HUES6 (cell line): ENCODE results near the gene CNP.

ENCODE experiments used
- H3K27ac ChIP-seq: 2 replicates; pipeline ENCODE4 v1.7.0; 2013; ENCODE audit warnings: low read depth, mild to moderate bottlenecking, low read length, inconsistent platforms
- H3K27me3 ChIP-seq: 2 replicates; pipeline ENCODE4 v1.6.1; 2013; ENCODE audit warnings: low read length; ENCODE audit not compliant: control insufficient read depth, insufficient read depth
- H3K36me3 ChIP-seq: 2 replicates; pipeline ENCODE4 v1.6.1; 2013; ENCODE audit warnings: low read length; ENCODE audit not compliant: control insufficient read depth, insufficient read depth
- H3K4me1 ChIP-seq: 2 replicates; pipeline ENCODE4 v1.6.1; 2013; ENCODE audit warnings: low read length; ENCODE audit not compliant: control insufficient read depth, insufficient read depth
- H3K4me3 ChIP-seq: 2 replicates; pipeline ENCODE4 v1.5.1; 2013; ENCODE audit warnings: low read depth, low read length
- H3K9ac ChIP-seq: one replicate; pipeline ENCODE4 v1.6.1; 2013; ENCODE audit warnings: mild to moderate bottlenecking, low read length
- H3K9me3 ChIP-seq: 2 replicates; pipeline ENCODE4 v1.6.1; 2013; ENCODE audit warnings: low read depth, low read length; ENCODE audit not compliant: control insufficient read depth, insufficient read depth

Gene CNP

GRCh38 chr17:41943492-41943891, 23.1 kb upstream of the CNP start:
- Histone ChIP-seq H3K4me1 (no peaks in the 10 kb centered on the region), H3K27me3 (no peaks in the 10 kb centered on the region), H3K4me3 (no peak overlapping the region), H3K9ac (no peak overlapping the region), H3K27ac (no peak overlapping the region), H3K36me3 (no peaks in the 10 kb centered on the region), H3K9me3 (no peaks in the 10 kb centered on the region)

GRCh38 chr17:41944943-41945342, 21.7 kb upstream of the CNP start:
- H3K9ac ChIP-seq, result no peak overlapping the region
- no peaks in the 10 kb centered on the region for H3K27me3 ChIP-seq
- peaks cover 5% of the 10 kb centered on the region for H3K36me3 ChIP-seq
- H3K9me3 ChIP-seq, result no peaks in the 10 kb centered on the region
- no peak overlapping the region for H3K4me3 ChIP-seq
- no peak overlapping the region for H3K27ac ChIP-seq
- no peaks in the 10 kb centered on the region for H3K4me1 ChIP-seq

GRCh38 chr17:41948762-41949460, 17.7 kb upstream of the CNP start:
- Histone ChIP-seq H3K4me1 (no peaks in the 10 kb centered on the region), H3K27ac (no peak overlapping the region), H3K9ac (no peak overlapping the region), H3K27me3 (no peaks in the 10 kb centered on the region), H3K36me3 (peaks cover 5% of the 10 kb centered on the region), H3K9me3 (no peaks in the 10 kb centered on the region), H3K4me3 (no peak overlapping the region)

GRCh38 chr17:41956522-41956921, 10.1 kb upstream of the CNP start:
- no peak overlapping the region for H3K9ac ChIP-seq
- no peaks in the 10 kb centered on the region for H3K36me3 ChIP-seq
- H3K27me3 ChIP-seq, result no peaks in the 10 kb centered on the region
- peaks cover 38% of the 10 kb centered on the region for H3K4me1 ChIP-seq
- no peak overlapping the region for H3K4me3 ChIP-seq
- H3K27ac ChIP-seq, result no peak overlapping the region
- no peaks in the 10 kb centered on the region for H3K9me3 ChIP-seq

- no peaks in the 10 kb centered on the region for H3K36me3 ChIP-seq
- no peaks in the 10 kb centered on the region for H3K9me3 ChIP-seq
- H3K9ac ChIP-seq, result no peak overlapping the region
- H3K27me3 ChIP-seq, result no peaks in the 10 kb centered on the region
- H3K4me1 ChIP-seq, result peaks cover 38% of the 10 kb centered on the region
- peak overlapping the region; percentile 22; the same call in 1 of the 2 replicates for H3K4me3 ChIP-seq
- H3K27ac ChIP-seq, result no peak overlapping the region; the same call in 1 of the 2 replicates
These were observed 9.3 kb upstream of the CNP start for GRCh38 chr17:41957031-41957868.

GRCh38 chr17:41957869-41958439, 8.6 kb upstream of the CNP start:
- no peaks in the 10 kb centered on the region for H3K36me3 ChIP-seq
- H3K27ac ChIP-seq, result no peak overlapping the region; the same call in 1 of the 2 replicates
- no peak overlapping the region for H3K9ac ChIP-seq
- H3K9me3 ChIP-seq, result no peaks in the 10 kb centered on the region
- no peak overlapping the region for H3K4me3 ChIP-seq
- no peaks in the 10 kb centered on the region for H3K27me3 ChIP-seq
- H3K4me1 ChIP-seq, result peaks cover 42% of the 10 kb centered on the region

- H3K4me1 ChIP-seq, result peaks cover 42% of the 10 kb centered on the region
- H3K9me3 ChIP-seq, result no peaks in the 10 kb centered on the region
- H3K27ac ChIP-seq, result no peak overlapping the region
- no peak overlapping the region for H3K9ac ChIP-seq
- H3K4me3 ChIP-seq, result no peak overlapping the region
- H3K27me3 ChIP-seq, result no peaks in the 10 kb centered on the region
- H3K36me3 ChIP-seq, result no peaks in the 10 kb centered on the region
These were observed 7.6 kb upstream of the CNP start for GRCh38 chr17:41959030-41959335.

GRCh38 chr17:41959336-41960095, 7.1 kb upstream of the CNP start:
- no peak overlapping the region; the same call in 1 of the 2 replicates for H3K4me3 ChIP-seq
- no peak overlapping the region for H3K27ac ChIP-seq
- H3K4me1 ChIP-seq, result peaks cover 42% of the 10 kb centered on the region
- no peak overlapping the region for H3K9ac ChIP-seq
- H3K9me3 ChIP-seq, result no peaks in the 10 kb centered on the region
- H3K27me3 ChIP-seq, result no peaks in the 10 kb centered on the region
- H3K36me3 ChIP-seq, result no peaks in the 10 kb centered on the region

- Histone ChIP-seq H3K27ac (no peak overlapping the region), H3K9me3 (no peaks in the 10 kb centered on the region), H3K4me1 (peaks cover 45% of the 10 kb centered on the region), H3K9ac (no peak overlapping the region), H3K27me3 (no peaks in the 10 kb centered on the region), H3K36me3 (no peaks in the 10 kb centered on the region), H3K4me3 (no peak overlapping the region)
These were observed 4.5 kb upstream of the CNP start for GRCh38 chr17:41962111-41962510.

GRCh38 chr17:41962768-41963434, 3.7 kb upstream of the CNP start:
- no peaks in the 10 kb centered on the region for H3K27me3 ChIP-seq
- peaks cover 44% of the 10 kb centered on the region for H3K4me1 ChIP-seq
- H3K27ac ChIP-seq, result no peak overlapping the region
- peaks cover under 1% of the 10 kb centered on the region; the same call in 1 of the 2 replicates for H3K36me3 ChIP-seq
- no peak overlapping the region for H3K9ac ChIP-seq
- no peak overlapping the region for H3K4me3 ChIP-seq
- H3K9me3 ChIP-seq, result no peaks in the 10 kb centered on the region
